ENCODE measurements around the gene INKA1. TPM values are rescaled to one million over a fixed set of nuclear protein-coding genes. Genes with fewer than 3 reads are reported as not detected.

Gene INKA1
- total RNA-seq, 1 donor = 4.7 TPM

- H3K4me3 ChIP-seq (ENCODE audit: low read depth, low read length) = no peak overlapping the region
- DNase-seq (ENCODE audit: low read depth) = no peak
- TF ChIP-seq, protein P1, sequence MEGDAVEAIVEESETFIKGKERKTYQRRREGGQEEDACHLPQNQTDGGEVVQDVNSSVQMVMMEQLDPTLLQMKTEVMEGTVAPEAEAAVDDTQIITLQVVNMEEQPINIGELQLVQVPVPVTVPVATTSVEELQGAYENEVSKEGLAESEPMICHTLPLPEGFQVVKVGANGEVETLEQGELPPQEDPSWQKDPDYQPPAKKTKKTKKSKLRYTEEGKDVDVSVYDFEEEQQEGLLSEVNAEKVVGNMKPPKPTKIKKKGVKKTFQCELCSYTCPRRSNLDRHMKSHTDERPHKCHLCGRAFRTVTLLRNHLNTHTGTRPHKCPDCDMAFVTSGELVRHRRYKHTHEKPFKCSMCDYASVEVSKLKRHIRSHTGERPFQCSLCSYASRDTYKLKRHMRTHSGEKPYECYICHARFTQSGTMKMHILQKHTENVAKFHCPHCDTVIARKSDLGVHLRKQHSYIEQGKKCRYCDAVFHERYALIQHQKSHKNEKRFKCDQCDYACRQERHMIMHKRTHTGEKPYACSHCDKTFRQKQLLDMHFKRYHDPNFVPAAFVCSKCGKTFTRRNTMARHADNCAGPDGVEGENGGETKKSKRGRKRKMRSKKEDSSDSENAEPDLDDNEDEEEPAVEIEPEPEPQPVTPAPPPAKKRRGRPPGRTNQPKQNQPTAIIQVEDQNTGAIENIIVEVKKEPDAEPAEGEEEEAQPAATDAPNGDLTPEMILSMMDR (IDR thresholded peaks at IDR 0.05; ENCODE audit: insufficient read depth, low read depth, low read length) = no peak
Observed at GRCh38 chr3:49792371-49793150, 10.5 kb upstream of the INKA1 start.

DNA sequence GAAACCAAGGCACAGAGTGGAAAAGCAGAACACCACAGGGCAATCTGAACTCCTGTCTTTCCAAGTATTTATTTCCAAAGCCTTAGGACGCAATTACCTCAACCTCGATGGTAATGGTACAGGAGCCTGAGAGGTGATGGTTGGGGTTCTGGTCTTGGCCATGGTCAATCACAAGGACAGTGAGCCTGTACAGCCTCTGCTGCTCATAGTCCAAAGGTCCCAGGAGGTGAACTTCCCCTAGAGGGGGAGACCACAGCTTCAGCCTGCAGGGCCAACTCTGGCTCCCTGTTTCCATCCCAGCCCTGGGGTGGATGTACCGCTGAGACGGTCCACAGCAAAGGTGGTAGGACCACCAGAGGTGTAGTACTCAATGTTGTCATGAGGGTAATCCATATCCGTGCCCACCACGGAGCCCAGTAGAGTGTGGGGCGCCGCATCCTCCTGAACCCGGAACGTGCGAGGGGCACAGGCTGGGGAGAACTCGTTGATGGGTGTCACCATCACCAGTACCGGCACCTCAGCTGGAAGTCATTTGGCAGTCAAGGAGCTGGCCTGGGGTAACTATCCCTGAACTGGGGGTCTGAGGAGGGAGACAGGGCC is 9.5 kb upstream of the INKA1 start:
- no peak for DNase-seq (ENCODE audit: low read depth)
- TF ChIP-seq, protein P1 (IDR thresholded peaks at IDR 0.05; ENCODE audit: insufficient read depth, low read depth, low read length) = no peak
- no peak overlapping the region for H3K4me3 ChIP-seq (ENCODE audit: low read depth, low read length)

DNA sequence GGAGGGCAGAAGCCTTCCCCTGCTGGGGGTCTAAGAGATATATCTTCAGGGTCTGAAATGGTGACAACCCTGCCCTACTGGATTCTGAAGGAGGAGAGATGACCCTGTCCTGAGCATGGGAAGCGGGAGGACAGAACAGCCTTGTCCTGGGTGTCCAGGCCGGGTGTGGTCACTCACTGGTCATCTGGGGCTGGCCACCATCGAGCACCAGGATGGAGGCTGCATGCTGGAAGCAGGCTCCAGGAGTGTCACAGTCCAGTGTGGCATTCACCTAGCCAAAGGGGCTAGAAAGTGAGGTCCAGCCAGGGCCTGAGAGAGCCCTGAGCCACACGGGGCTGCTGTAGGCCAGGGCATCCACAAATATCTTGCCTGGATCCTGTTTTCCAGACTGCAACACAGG is 8.6 kb upstream of the INKA1 start:
- no peak for DNase-seq (ENCODE audit: low read depth)

DNA sequence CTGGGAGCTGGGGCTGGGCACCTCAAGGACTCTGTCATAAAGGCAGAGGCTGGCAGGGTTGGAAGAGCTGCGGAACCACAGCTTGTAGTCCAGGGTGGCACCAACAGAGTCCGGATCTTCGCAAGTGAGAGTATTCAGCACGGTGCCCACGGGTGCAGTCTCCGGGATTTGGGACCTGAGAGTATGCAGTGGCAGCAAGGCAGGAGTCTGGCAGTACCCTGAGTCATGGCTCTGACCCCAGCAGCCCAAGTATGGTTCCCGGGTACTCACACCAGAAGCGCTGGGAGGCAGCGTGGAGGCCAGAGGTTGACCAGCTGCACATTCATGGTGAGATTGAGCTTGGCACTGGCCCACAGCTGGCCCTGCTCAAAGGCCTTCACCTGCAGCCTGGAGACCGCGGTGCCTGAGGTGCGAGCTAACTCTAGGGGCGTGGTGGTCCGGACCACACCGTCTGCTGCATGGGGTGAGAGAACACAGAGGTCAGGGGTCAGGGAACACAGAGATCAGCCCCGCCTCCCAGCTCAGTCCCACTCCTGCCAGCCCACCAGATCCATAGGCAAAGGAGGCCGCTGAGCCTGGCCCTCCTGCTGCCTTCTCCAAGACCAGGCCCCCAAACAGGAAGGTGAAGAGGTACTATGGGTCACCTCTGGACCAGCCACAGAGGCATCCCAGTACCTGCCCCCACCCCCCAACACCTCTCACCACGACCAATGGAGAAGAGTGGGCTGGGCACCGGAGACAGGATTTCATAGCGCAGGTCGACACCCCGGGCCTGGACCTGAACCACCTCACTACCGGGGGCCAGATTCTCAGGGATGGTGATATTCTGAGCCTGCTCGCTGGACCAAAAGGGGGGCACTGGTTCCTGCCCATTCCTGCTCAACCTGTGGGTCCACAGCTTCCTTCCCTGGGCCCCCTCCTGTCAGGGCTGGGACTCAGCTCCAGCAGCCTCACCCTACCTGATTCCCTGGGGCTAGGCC is 7.8 kb upstream of the INKA1 start:
- H3K4me3 ChIP-seq (ENCODE audit: low read depth, low read length) = no peak overlapping the region
- TF ChIP-seq, protein P1 (IDR thresholded peaks at IDR 0.05; ENCODE audit: insufficient read depth, low read depth, low read length) = no peak
- no peak for DNase-seq (ENCODE audit: low read depth)

More for the DNA sequence above, 8.6 kb upstream of the INKA1 start:
- no peak overlapping the region for H3K4me3 ChIP-seq (ENCODE audit: low read depth, low read length)
- TF ChIP-seq, protein P1 (IDR thresholded peaks at IDR 0.05; ENCODE audit: insufficient read depth, low read depth, low read length) = no peak

DNA sequence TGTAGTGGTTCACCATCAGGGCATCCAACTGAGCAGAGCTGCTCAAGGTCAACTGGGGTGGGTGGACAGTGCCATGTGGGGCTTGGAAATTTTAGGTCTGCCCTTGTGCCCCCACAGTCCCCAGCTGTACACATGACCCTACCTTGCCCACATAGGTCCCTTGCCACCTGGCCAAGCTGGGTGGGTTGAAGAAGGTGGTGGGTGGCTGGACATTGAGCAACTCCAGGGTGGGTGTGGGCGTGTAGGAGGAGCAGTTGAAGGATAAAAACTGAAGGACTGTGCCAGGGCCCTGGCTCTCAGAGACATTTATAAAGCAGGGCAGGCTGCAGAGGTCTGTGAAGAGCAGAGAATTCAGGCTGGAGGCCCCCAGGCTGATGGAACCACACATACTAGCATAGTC is 4.0 kb upstream of the INKA1 start:
- no peak for DNase-seq (ENCODE audit: low read depth)
- no peak overlapping the region for H3K4me3 ChIP-seq (ENCODE audit: low read depth, low read length)
- TF ChIP-seq, protein P1 (IDR thresholded peaks at IDR 0.05; ENCODE audit: insufficient read depth, low read depth, low read length) = no peak

GRCh38 chr3:49799761-49800160 is 3.3 kb upstream of the INKA1 start, which contains the start of gene CDHR4:
TSS of gene CDHR4 (minus strand) at chr3:49799873. CDS start at chr3:49799812, 61 bp downstream.
- TF ChIP-seq, protein P1 (IDR thresholded peaks at IDR 0.05; ENCODE audit: insufficient read depth, low read depth, low read length) = no peak
- no peak within 1 kb of the TSS for H3K4me3 ChIP-seq (ENCODE audit: low read depth, low read length)
- peak; percentile 70 for DNase-seq (ENCODE audit: low read depth)
